Activated CD4-positive, CD25-positive, alpha-beta regulatory T cell treated with anti-CD3 and anti-CD28 coated beads, Interleukin-2, amount 50 U/mL, for 72 hours (primary cell): ENCODE results near the gene TNFRSF6B.
"Not testable (repeated sequence)": the region's sequence is repeated elsewhere in the genome, so short reads cannot be mapped to it uniquely, and the experiment has no call there.

Experiments
- DNase-seq: peaks from one replicate; pipeline ENCODE4 v3.0.0; 2021

TNFRSF6B gene, protein sequence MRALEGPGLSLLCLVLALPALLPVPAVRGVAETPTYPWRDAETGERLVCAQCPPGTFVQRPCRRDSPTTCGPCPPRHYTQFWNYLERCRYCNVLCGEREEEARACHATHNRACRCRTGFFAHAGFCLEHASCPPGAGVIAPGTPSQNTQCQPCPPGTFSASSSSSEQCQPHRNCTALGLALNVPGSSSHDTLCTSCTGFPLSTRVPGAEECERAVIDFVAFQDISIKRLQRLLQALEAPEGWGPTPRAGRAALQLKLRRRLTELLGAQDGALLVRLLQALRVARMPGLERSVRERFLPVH

GRCh38 chr20:63696628-63697356 lies at the start of gene TNFRSF6B:
TNFRSF6B (plus strand) TSS chr20:63696652; CDS start chr20:63696768, 116 bp downstream.
- peak; percentile 36 for DNase-seq

DNA sequence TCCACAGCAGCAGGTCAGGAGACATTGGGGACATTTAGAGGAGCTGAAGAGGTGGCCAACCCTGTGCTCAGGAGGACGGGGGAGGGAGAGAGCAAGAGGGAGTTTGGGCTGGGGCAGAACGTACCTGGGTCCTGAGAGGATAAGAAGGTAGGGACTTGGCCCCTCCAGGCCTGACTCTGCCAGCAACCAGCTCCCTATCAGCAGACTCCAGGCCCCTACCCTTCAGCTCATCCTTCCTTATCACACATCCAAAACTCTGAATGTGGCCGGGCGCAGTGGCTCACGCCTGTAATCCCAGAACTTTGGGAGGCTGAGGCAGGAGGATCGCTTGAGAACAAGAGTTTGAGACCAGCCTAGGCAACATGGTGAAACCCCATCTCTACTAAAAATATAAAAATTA lies 48.3 kb upstream of the TNFRSF6B start:
- no peak for DNase-seq

DNA sequence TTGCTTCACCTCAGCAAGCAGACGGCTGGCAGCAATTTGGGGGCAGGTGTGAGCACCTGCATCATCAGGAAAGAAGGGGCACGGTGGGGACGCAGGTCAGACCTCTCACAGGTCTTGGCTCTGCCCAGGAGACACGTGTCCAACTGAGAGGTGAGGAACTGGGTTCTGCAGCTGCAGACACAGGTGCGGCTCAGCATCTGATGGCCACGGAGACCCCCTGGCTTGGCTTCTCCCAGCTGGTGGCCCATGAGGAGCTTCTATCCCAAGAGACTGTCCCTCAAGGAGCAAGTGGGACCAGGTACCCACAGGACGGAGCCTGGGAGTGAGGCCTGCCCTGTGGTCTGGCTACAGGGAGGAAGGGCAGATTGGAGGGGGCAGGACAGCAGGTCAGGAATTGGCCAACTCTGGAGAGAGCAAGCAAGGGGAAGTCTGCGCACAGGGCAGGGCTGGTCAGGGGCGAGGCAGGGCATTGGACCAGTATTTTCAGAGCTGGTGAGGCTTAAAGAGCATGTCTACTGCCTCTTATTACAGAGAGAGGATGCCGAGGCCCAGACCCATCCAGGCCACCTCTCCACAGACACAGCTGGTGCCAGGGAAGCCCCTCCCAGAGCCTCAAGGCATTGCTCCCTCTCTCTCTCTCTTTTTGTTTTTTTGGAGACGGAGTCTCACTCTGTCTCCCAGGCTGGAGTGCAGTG lies 47.4 kb upstream of the TNFRSF6B start:
- DNase-seq, result no peak

GRCh38 chr20:63650486-63650885 lies 46.0 kb upstream of the TNFRSF6B start:
- not testable (repeated sequence) for DNase-seq

DNA sequence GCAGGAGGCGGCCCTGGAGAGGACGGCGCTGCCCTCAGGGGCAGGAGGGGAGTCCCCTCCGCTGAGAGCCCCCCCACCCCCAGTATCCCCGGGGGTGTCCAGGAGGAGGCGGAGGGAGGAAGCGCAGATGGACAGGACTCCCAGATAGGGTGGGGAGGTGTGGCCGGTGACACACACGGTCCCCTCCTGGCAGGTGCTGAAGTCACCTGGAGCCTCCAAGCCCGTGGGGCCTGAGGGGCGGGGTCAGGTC lies 44.6 kb upstream of the TNFRSF6B start:
- DNase-seq, result no peak

GRCh38 chr20:63652192-63652980 lies 44.1 kb upstream of the TNFRSF6B start:
- peak; percentile 37 for DNase-seq

GRCh38 chr20:63653041-63653973 lies 43.1 kb upstream of the TNFRSF6B start, which contains the start of gene STMN3:
STMN3 (minus strand) TSS chr20:63653424; CDS start chr20:63653345, 79 bp downstream.
- peak; percentile 77 for DNase-seq

DNA sequence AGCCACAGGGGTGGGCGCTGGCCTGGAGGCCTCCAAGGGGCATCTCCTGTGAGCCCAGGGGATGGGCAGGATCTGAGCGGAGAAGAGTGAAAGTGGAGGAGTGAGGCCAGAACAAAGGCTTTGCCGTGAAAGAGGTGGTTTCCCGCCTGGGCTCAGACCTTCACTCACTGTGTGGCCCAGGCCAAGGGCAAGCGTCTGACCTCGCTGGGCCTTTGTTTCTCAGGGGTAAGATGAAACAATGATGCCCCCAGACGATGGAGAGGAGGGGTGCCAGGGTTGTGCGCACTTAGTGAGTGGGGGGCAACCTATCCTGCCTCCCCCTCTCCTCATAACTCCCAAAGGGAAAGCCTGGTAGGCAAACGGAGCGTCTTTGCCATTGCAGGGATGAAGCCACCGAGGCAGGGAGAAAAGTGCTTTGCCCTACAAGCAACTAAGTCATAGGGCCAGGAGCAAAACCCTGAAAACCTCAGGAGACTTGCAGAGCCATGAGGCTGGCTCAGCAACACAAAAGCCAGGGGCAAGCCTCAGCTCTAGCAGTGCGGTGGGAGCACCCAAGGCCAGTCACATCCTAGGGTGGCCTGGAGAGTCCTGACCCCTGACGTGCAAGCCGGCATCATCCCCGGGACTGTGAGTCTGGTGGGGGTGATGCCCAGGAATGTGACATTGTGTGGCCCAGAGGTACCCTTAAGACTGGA lies 42.3 kb upstream of the TNFRSF6B start:
- DNase-seq, result no peak

GRCh38 chr20:63655249-63655648 lies 41.2 kb upstream of the TNFRSF6B start:
- no peak for DNase-seq

GRCh38 chr20:63656451-63656850 lies 40.0 kb upstream of the TNFRSF6B start:
- DNase-seq, result no peak

DNA sequence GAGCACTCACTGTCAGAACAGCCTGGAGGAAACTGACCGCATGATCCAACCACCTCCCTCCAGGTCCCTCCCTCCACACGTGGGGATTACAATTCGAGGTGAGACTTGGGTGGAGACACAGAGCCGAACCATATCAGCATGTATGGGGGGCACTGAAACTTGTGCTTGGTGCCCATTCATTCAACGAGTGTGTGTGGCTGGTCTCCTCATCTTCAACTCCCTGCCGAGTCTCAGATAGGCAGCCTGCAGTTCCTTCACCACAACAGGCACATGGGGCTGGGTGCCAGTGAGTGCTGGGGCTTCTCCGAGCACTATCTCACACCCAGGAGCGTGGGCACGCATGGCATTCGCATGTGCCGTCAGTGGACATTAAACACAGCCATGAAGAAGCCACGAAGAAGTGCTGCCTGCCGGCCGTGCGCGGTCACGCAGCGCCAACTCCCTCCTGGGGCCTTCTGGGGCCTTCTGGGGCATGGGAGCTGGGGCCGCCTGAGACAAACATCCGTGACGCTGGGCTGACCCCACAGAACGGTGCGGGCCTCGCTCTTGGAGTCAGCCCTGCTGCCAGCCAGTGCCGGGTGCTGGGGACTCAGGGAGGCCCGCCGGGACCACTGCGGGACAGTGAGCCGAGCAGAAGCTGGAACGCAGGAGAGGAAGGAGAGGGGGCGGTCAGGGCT lies 39.1 kb upstream of the TNFRSF6B start:
- DNase-seq, result no peak

DNA sequence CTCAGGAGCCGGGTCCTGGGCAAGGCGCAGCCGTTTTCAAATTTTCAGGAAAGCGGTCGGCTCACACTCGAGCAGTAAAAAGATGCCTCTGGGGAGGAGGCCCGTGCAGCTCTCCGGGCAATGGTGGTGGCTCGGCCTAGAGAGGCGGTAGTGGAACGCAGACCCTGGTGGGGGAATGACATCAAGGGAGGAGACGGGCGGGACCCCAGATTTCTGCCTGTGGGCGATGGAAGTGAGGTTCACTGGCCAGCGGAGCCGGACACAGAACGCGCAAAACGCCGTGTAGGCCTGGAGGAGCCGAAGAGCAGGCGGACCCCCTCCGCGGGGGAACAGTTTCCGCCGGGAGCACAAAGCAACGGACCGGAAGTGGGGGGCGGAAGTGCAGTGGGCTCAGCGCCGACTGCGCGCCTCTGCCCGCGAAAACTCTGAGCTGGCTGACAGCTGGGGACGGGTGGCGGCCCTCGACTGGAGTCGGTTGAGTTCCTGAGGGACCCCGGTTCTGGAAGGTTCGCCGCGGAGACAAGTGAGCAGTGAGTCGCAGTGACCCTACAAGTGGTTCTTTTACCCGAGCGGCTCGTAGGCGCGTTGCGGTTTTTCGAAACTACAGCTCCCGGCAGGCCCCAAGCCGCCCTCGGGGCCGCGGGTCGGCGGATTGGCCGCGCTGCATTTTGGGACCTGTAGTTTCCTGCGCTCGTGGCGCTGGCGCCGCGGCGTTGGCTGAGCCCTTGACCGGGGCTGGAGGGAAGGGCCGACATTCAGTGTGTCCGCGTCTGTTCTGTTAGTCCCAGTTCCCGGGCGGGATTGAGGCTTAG lies 38.3 kb upstream of the TNFRSF6B start, which contains the start of gene RTEL1:
Gene RTEL1, plus strand, starts transcription at position 376 of the 812 bp plus-strand sequence. CDS start 1,091 bp downstream, outside the sequence.
- DNase-seq, result peak; percentile 89

DNA sequence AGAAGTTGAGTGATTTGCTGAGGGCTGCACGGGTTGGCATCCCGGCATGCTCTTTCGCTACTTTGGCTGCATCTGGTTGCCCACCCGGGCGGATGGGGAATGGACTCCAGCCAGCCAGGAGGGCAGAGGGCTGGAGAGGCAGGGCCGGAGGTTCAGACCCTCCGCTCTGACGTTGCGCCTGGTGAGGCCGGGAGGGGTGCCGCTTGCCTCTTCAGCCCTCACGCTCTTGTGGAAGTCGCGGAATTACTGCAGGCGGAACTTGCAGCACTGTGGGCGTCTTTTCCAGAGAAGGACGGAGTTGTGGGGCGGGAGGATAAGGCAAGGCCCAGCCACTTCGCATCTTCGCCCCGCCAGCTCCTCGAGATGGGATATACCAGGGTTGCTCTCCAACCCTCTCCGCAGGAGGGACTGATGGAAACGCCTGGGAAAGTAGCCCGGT lies 37.7 kb upstream of the TNFRSF6B start:
- DNase-seq, result no peak

GRCh38 chr20:63659370-63659769 lies 37.1 kb upstream of the TNFRSF6B start:
- DNase-seq, result no peak

- DNase-seq, result not testable (repeated sequence)
These were observed 36.3 kb upstream of the TNFRSF6B start for GRCh38 chr20:63660174-63660573.

- DNase-seq, result no peak
These were observed 35.8 kb upstream of the TNFRSF6B start for GRCh38 chr20:63660622-63661021.

GRCh38 chr20:63661108-63661507 lies 35.3 kb upstream of the TNFRSF6B start:
- DNase-seq, result no peak

DNA sequence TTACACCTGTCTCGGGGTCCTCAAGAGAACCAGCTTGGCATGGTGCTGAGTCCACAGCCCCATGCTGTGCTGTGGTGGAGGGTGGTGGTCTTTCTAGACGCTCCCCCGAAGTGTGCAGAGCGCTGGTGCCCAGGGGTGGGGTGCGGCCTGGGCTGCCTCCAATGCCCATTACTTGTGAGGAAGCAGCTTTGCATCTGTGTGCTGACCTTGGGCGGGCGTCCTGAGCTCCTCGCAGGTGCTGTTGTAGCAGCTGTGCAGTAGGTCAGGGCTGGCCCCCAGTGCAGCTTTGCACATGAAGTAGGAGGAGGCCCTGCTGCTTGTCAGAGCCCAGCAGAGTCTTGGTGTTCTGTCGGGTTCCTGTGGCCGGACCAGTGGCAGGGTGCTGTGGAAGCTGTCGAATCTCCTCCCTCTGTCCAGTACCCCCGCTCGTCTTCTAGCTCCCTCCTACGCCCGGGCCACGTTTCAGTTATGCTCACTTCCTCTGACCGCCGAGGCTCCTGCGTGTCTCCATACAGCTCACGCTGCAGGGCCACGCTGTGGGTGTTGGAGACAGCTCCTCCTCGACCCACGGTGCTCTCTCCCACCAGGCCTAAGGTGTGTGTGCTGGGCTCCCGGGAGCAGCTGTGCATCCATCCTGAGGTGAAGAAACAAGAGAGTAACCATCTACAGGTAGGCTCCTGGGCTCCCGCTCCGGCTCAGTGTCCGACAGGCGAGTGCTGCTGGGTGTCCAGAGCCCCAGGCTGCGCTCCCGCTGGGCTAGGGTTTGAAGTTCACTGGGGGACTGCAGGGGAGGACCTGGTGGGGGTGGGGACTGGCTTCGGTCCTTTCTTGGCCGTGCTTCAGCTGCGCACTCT lies 34.3 kb upstream of the TNFRSF6B start:
- no peak for DNase-seq

GRCh38 chr20:63662813-63663189 lies 33.7 kb upstream of the TNFRSF6B start:
- no peak for DNase-seq
